GM12878 (cell line): ENCODE data around the gene PRR5. TPM values are rescaled to one million over a fixed set of nuclear protein-coding genes. Genes with fewer than 3 reads are reported as not detected.

ENCODE experiments used
- ATAC-seq: fragments of 200-7000 bp; cut with Tn5 transposase; 3 replicates; pipeline ENCODE4 v1.9.1; 2020; ENCODE audit warnings: mild to moderate bottlenecking, moderate library complexity
- BruUV-seq: library from RNA; stranded (reverse); fragments of 400-500 nt; replicated peaks from 2 replicates; lab custom pipeline; 2021; lab: Mats Ljungman, UMichigan
- CTCF ChIA-PET: fragments of 300-600 bp; sonication (Branson Sonifier 250); formaldehyde crosslinking; extraction: SDS; loops from one replicate; lab custom pipeline; 2021; ENCODE audit warnings: inconsistent platforms; lab: Yijun Ruan, JAX
- POLR2A ChIA-PET: fragments of 350-600 bp; formaldehyde crosslinking; extraction: SDS; loops from one replicate; lab custom pipeline; 2021; ENCODE audit warnings: inconsistent platforms; lab: Charles Lee
- RAD21 ChIA-PET: fragments of 300-600 bp; sonication (Branson Sonifier 250); formaldehyde crosslinking; loops from one replicate; lab custom pipeline; 2023; ENCODE audit warnings: antibody characterized with exemption; ENCODE audit not compliant: unreplicated experiment; lab: Charles Lee
- SMC1A ChIA-PET: fragments of 300-600 bp; sonication (Branson Sonifier 250); formaldehyde crosslinking; loops from one replicate; lab custom pipeline; 2023; ENCODE audit not compliant: unreplicated experiment, uncharacterized antibody; lab: Charles Lee
- DNase-seq: peaks from one replicate; pipeline ENCODE4 v3.0.0-alpha.2; 2011; ENCODE audit warnings: low read depth, low spot score
- FAIRE-seq: peaks from 3 replicates; lab custom pipeline; 2011; peaks lifted over from hg19 to GRCh38; lab: Jason Lieb, UNC
- H2AFZ ChIP-seq: 2 replicates; pipeline ENCODE4 v1.6.0; 2011; ENCODE audit warnings: low read depth, low read length, control low read depth; ENCODE audit not compliant: control insufficient read depth
- H3K27ac ChIP-seq: 2 replicates; pipeline ENCODE4 v1.5.1; 2011; ENCODE audit warnings: control low read depth; ENCODE audit not compliant: control insufficient read depth, insufficient read depth
- H3K27me3 ChIP-seq, 2 experiments: replicated peaks in 1 of 2; 2 replicates each; pipeline versions ENCODE4 v1.6.0 to v1.6.1; 2011; ENCODE audit warnings: low read length in 1 of 2; ENCODE audit not compliant: control insufficient read depth in 2 of 2, insufficient read depth in 2 of 2
- H3K36me3 ChIP-seq, 2 experiments: 2 replicates each; pipeline ENCODE4 v1.5.1; 2011; ENCODE audit warnings: low read length in 1 of 2; ENCODE audit not compliant: control insufficient read depth in 2 of 2, insufficient read depth in 2 of 2
- H3K4me1 ChIP-seq: 2 replicates; pipeline ENCODE4 v1.6.1; 2011; ENCODE audit warnings: mild to moderate bottlenecking, low read length, moderate library complexity, mixed read lengths; ENCODE audit not compliant: control insufficient read depth, insufficient read depth
- H3K4me2 ChIP-seq: 2 replicates; pipeline ENCODE4 v1.6.0; 2011; ENCODE audit warnings: control low read depth; ENCODE audit not compliant: control insufficient read depth, insufficient read depth
- H3K4me3 ChIP-seq: fragments of 200-600 bp; sonication (generic); 2 replicates; pipeline ENCODE4 v1.5.1; 2016
- H3K79me2 ChIP-seq: 2 replicates; pipeline ENCODE4 v1.6.0; 2011; ENCODE audit warnings: low read length; ENCODE audit not compliant: control insufficient read depth, insufficient read depth
- H3K9ac ChIP-seq: 2 replicates; pipeline ENCODE4 v1.8.0; 2011; ENCODE audit warnings: low read length, control low read depth, mixed read lengths; ENCODE audit not compliant: control insufficient read depth, insufficient read depth
- H3K9me3 ChIP-seq: replicated peaks from 3 replicates; pipeline ENCODE4 v1.5.1; 2011; ENCODE audit warnings: mild to moderate bottlenecking, low read length; ENCODE audit not compliant: control insufficient read depth, insufficient read depth
- H4K20me1 ChIP-seq: 2 replicates; pipeline ENCODE4 v1.6.0; 2011; ENCODE audit not compliant: control insufficient read depth, insufficient read depth
- BRCA1 ChIP-seq: IDR thresholded peaks from 2 replicates; pipeline ENCODE4 v1.6.1; 2011; ENCODE audit warnings: low read depth, low read length, improper control_type of control experiment
- MTA2 ChIP-seq: fragments of 450-650 bp; IDR thresholded peaks from 2 replicates; pipeline ENCODE4 v1.6.1; 2016; ENCODE audit warnings: low read depth, mild to moderate bottlenecking, moderate library complexity
- NFYB ChIP-seq: IDR thresholded peaks from 2 replicates; pipeline ENCODE4 v1.6.1; 2011; ENCODE audit warnings: low read depth, mild to moderate bottlenecking, low read length, improper control_type of control experiment, moderate library complexity; ENCODE audit not compliant: insufficient read depth
- NR2C2 ChIP-seq: IDR thresholded peaks from 2 replicates; pipeline ENCODE4 v1.6.1; 2011; ENCODE audit warnings: borderline replicate concordance, low read depth; ENCODE audit not compliant: control insufficient read depth, insufficient read length
- SPI1 ChIP-seq: IDR thresholded peaks from 2 replicates; pipeline ENCODE4 v1.6.1; 2011; ENCODE audit warnings: low read depth, mild to moderate bottlenecking, low read length, moderate library complexity, borderline replicate concordance; ENCODE audit not compliant: insufficient read depth
- WRNIP1 ChIP-seq: IDR thresholded peaks from 2 replicates; pipeline ENCODE4 v1.6.1; 2011; ENCODE audit warnings: low read depth, low read length, improper control_type of control experiment, borderline replicate concordance
- ZNF622 ChIP-seq: fragments of 450-650 bp; IDR thresholded peaks from 2 replicates; pipeline ENCODE4 v1.6.1; 2017; ENCODE audit warnings: mild to moderate bottlenecking, inconsistent platforms
- WGBS: methylation state at CpG from one replicate; pipeline ENCODE4 v1.1.6; 2016; ENCODE audit warnings: low lambda C conversion rate; ENCODE audit not compliant: insufficient replicate concordance, insufficient coverage; ENCODE audit errors: missing lambda C conversion rate; 5-methylcytosine and 5-hydroxymethylcytosine counted together
- in situ Hi-C: fragments of 300-500 bp; cut with MboI; formaldehyde crosslinking; loops from 9 replicates; pipeline ENCODE4 v1.14.3; 2018; ENCODE audit warnings: mixed read lengths
- intact Hi-C: fragments of 100-400 bp; cut with micrococcal nuclease; formaldehyde crosslinking; loops from one replicate; pipeline ENCODE4 v1.14.2; 2022; ENCODE audit not compliant: unreplicated experiment
- polyA plus RNA-seq, 11 experiments: library from polyadenylated mRNA; depleted of rRNA in 4 of 11; unstranded in 6 of 11; stranded (reverse) in 5 of 11; fragments of >200 nt; fragmentation: Nextera tagmentation in 4 of 11; fragmentation: Illumina TruSeq in 1 of 11; extraction: Ambion mirVana in 4 of 11; extraction: Trizol in 1 of 11; gene quantifications; 1 replicate in 1 of 11; 2 replicates in 10 of 11; pipeline versions ENCODE4 v1.2.1 to v1.2.3, GENCODE V29; 2011 to 2016; ENCODE audit warnings: inconsistent platforms in 2 of 11, missing spikeins in 2 of 11, low read depth in 1 of 11
- total RNA-seq, 4 experiments: library from RNA; depleted of rRNA in 3 of 4; stranded (reverse); fragments of >200 nt in 3 of 4; fragmentation: Illumina TruSeq in 1 of 4; extraction: Trizol in 1 of 4; gene quantifications; 2 replicates each; pipeline versions ENCODE4 v1.2.1 to v1.2.3, GENCODE V29; 2013 to 2021
- TF ChIP-seq, protein P1 (sequence below): IDR thresholded peaks from 2 replicates; pipeline ENCODE4 v1.6.1; 2012; ENCODE audit warnings: mild to moderate bottlenecking, low read depth, low read length
- TF ChIP-seq, protein P2 (sequence below): IDR thresholded peaks from 2 replicates; pipeline ENCODE4 v1.6.1; 2012; ENCODE audit warnings: low read depth, low read length, improper control_type of control experiment

The PRR5 gene
- total and polyA plus RNA-seq, 10 of the 15 experiments (the other 5 are each of a cell fraction or from before 2014, with no cell fraction given) = 0.03 to 9.4 (median 1.5) TPM

DNA sequence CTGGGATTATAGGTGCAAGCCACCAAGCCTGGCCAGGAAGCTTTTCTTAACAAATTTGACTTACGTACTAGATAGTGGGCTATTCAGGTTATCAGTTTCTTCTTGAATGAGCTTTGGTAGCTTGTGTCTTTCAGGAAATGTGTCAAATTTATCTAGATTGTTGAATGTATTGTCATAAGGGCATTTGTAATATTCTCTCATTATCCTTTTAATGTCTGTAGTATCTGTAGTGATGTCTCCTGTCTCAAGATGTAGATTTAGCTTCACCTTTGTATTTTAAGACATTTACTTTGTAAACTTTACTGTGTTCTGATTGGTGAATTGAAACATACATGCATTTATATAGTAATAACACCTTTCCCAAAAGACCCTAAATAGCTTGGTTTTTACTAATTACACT lies 71.1 kb downstream of the PRR5 start:
- intact Hi-C loops (no loop called here), in situ Hi-C loops (no loop called here)
- H3K9me3 ChIP-seq = no peaks in the 10 kb centered on the region; the same call in 2 of the 3 replicates
- H3K36me3 ChIP-seq = no peaks in the 10 kb centered on the region
- no peak overlapping the region for H3K4me2 ChIP-seq
- ChIA-PET SMC1A (no interaction called here), RAD21 (no interaction called here), POLR2A (no interaction called here)
- no peak overlapping the region for H3K27ac ChIP-seq
- H3K9ac ChIP-seq = no peak overlapping the region
- H3K4me1 ChIP-seq = no peaks in the 10 kb centered on the region
- H2AFZ ChIP-seq = no peak overlapping the region
- TF ChIP-seq, protein P1, sequence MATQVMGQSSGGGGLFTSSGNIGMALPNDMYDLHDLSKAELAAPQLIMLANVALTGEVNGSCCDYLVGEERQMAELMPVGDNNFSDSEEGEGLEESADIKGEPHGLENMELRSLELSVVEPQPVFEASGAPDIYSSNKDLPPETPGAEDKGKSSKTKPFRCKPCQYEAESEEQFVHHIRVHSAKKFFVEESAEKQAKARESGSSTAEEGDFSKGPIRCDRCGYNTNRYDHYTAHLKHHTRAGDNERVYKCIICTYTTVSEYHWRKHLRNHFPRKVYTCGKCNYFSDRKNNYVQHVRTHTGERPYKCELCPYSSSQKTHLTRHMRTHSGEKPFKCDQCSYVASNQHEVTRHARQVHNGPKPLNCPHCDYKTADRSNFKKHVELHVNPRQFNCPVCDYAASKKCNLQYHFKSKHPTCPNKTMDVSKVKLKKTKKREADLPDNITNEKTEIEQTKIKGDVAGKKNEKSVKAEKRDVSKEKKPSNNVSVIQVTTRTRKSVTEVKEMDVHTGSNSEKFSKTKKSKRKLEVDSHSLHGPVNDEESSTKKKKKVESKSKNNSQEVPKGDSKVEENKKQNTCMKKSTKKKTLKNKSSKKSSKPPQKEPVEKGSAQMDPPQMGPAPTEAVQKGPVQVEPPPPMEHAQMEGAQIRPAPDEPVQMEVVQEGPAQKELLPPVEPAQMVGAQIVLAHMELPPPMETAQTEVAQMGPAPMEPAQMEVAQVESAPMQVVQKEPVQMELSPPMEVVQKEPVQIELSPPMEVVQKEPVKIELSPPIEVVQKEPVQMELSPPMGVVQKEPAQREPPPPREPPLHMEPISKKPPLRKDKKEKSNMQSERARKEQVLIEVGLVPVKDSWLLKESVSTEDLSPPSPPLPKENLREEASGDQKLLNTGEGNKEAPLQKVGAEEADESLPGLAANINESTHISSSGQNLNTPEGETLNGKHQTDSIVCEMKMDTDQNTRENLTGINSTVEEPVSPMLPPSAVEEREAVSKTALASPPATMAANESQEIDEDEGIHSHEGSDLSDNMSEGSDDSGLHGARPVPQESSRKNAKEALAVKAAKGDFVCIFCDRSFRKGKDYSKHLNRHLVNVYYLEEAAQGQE = no peak
- TF ChIP-seq BRCA1 (no peak), MTA2 (no peak), SPI1 (no peak), ZNF622 (no peak), NFYB (no peak), NR2C2 (no peak), WRNIP1 (no peak)
- TF ChIP-seq, protein P2, sequence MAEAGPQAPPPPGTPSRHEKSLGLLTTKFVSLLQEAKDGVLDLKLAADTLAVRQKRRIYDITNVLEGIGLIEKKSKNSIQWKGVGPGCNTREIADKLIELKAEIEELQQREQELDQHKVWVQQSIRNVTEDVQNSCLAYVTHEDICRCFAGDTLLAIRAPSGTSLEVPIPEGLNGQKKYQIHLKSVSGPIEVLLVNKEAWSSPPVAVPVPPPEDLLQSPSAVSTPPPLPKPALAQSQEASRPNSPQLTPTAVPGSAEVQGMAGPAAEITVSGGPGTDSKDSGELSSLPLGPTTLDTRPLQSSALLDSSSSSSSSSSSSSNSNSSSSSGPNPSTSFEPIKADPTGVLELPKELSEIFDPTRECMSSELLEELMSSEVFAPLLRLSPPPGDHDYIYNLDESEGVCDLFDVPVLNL = no peak
- TF ChIP-seq, all 136 proteins: peak for 0
- no peaks in the 10 kb centered on the region for H3K79me2 ChIP-seq
- BruUV-seq = no TSS peak
- no peak for ATAC-seq
- H3K27me3 ChIP-seq = no peaks in the 10 kb centered on the region; a peak in 1 of 4 replicates
- CTCF ChIA-PET = interaction anchor here (1.0 kb wide), 1 partner anchor 13 kb away, joined by 3 read pairs; no protein-coding TSS in a partner anchor
- DNase-seq = no peak
- FAIRE-seq = peak; percentile 13
- H3K4me3 ChIP-seq = no peak overlapping the region
- WGBS = 36% methylated on average over 1 of the region's 1 CpG
- no peaks in the 10 kb centered on the region for H4K20me1 ChIP-seq
